Activated naive CD8-positive, alpha-beta T cell treated with anti-CD3 and anti-CD28 coated beads, Interleukin-2, amount 10 ng/mL, durations not matched to agents 7 days and 5 days (primary cell): Measurements from ENCODE around the gene VWA2. TPM values are rescaled to one million over a fixed set of nuclear protein-coding genes. Genes with fewer than 3 reads are reported as not detected.
"Not testable (repeated sequence)": the region's sequence is repeated elsewhere in the genome, so short reads cannot be mapped to it uniquely, and the experiment has no call there.

Experiments
- ATAC-seq: fragments of 150-1000 bp; cut with Tn5 transposase; one replicate; pipeline ENCODE4 v1.10.0; 2021; ENCODE audit warnings: low read depth, moderate library complexity
- POLR2A ChIA-PET: fragments of 350-600 bp; sonication (Branson Sonifier 250); formaldehyde crosslinking; loops from one replicate; lab custom pipeline; 2021; ENCODE audit warnings: antibody characterized with exemption; lab: Charles Lee
- DNase-seq: peaks from one replicate; pipeline ENCODE4 v3.0.0; 2021
- H3K27ac Mint-ChIP-seq: one replicate; pipeline ENCODE4 v1.8.0; 2022; ENCODE audit warnings: mild to moderate bottlenecking, mixed read lengths
- H3K27me3 Mint-ChIP-seq: one replicate; pipeline ENCODE4 v1.8.0; 2022; ENCODE audit warnings: mild to moderate bottlenecking, moderate library complexity, mixed read lengths
- H3K36me3 Mint-ChIP-seq: one replicate; pipeline ENCODE4 v1.8.0; 2021; ENCODE audit warnings: mild to moderate bottlenecking, mixed read lengths
- H3K4me1 Mint-ChIP-seq: one replicate; pipeline ENCODE4 v1.8.0; 2021; ENCODE audit warnings: mixed read lengths
- H3K4me3 Mint-ChIP-seq: one replicate; pipeline ENCODE4 v1.8.0; 2022; ENCODE audit warnings: mild to moderate bottlenecking, moderate library complexity, mixed read lengths
- H3K9me3 Mint-ChIP-seq: one replicate; pipeline ENCODE4 v1.8.0; 2021; ENCODE audit warnings: mixed read lengths
- total RNA-seq, 2 experiments: library from RNA; stranded (reverse); gene quantifications; one replicate each; pipeline ENCODE4 v1.2.3, GENCODE V29; 2021

VWA2 gene
- total RNA-seq, 2 experiments from 2014 or later = not detected

DNA sequence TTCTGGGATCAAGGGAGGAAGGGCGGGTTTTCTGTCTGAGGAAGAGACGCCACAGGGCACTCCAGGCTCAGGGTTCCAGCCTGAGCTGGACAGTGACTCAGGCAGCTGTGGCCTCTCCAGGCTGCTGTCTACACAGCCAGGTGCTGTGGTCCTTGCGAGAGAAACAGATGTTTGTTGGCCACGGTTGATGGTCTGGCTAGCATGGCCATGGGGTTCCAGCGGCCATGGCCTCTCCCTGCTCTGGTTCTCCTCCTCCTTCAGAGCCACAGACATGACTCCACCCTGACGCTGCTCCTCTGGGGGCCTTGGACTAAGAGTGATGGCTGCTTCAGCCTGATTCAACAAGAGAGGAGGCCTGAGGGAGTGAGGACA, 89.4 kb downstream of the VWA2 start:
- H3K4me1 Mint-ChIP-seq = peaks cover 6% of the 10 kb centered on the region

DNA sequence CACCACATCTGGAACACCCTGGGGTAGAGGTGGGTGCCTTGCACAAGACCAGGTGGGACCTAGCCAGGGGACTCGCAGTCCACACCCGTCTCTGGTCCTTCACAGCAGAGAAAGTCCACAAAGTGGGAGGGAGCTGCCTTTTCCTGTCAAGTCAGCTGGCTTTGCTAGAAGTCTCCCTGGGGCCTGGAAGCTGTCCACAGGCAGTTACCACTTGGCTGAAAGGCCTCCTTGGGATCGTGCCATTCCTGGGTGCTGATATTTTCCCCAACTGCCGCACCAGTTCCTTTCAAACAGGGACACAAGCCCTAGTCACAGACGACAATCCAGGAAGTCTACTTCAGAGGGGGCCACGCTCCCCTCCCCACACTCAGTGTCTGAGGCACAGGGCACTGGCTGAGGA, 89.8 kb downstream of the VWA2 start:
- H3K9me3 Mint-ChIP-seq = no peaks in the 10 kb centered on the region
- ATAC-seq (no peak), DNase-seq (no peak)
- no peaks in the 10 kb centered on the region for H3K27me3 Mint-ChIP-seq
- H3K36me3 Mint-ChIP-seq = no peaks in the 10 kb centered on the region
- no peak overlapping the region for H3K27ac Mint-ChIP-seq
- no peak overlapping the region for H3K4me3 Mint-ChIP-seq
- POLR2A ChIA-PET = no interaction called here
- peaks cover 8% of the 10 kb centered on the region for H3K4me1 Mint-ChIP-seq

More for the DNA sequence above, 89.4 kb downstream of the VWA2 start:
- Mint-ChIP-seq H3K27ac (no peak overlapping the region), H3K9me3 (no peaks in the 10 kb centered on the region), H3K27me3 (no peaks in the 10 kb centered on the region), H3K36me3 (no peaks in the 10 kb centered on the region), H3K4me3 (no peak overlapping the region)
- DNase-seq = no peak
- no peak for ATAC-seq
- POLR2A ChIA-PET = no interaction called here

DNA sequence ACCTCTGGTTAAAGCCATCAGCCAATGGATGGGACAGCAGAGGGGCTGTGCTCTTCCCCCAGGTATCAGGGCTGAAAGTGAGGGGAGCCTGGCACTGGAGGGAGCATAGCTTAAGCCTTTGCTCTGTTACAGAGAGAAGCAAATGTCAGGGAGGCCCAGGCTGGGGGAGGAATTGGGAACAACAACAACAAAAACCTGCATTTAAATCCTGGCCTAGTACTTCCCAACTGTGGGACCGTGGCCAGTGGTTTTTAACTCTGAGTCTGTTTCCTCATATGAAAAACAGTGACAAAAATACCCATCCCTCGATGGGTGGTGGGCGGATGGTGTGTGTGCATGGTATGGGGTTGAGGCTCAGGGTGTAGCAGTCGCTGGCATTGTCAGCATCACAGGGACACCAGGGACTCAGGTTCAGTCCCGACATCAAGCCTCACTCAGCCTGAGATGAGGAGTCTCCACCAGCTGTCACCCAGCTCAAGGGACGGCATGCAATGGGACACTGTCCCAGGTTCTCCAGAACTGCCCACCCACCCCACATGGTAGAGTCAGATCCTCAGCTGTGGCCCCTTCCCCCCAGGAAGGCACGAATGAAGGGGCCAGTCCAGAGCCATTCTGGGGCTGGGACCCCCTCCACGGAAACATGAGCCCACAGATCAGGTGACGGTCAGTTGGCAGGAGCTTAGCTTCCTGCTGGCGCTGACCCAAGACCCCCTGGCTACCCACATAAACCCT, 90.7 kb downstream of the VWA2 start:
- no peak for DNase-seq
- no peak overlapping the region for H3K27ac Mint-ChIP-seq
- H3K4me3 Mint-ChIP-seq = no peak overlapping the region
- POLR2A ChIA-PET = no interaction called here
- no peaks in the 10 kb centered on the region for H3K27me3 Mint-ChIP-seq
- no peaks in the 10 kb centered on the region for H3K36me3 Mint-ChIP-seq
- ATAC-seq = no peak
- peaks cover 16% of the 10 kb centered on the region for H3K4me1 Mint-ChIP-seq
- no peaks in the 10 kb centered on the region for H3K9me3 Mint-ChIP-seq

DNA sequence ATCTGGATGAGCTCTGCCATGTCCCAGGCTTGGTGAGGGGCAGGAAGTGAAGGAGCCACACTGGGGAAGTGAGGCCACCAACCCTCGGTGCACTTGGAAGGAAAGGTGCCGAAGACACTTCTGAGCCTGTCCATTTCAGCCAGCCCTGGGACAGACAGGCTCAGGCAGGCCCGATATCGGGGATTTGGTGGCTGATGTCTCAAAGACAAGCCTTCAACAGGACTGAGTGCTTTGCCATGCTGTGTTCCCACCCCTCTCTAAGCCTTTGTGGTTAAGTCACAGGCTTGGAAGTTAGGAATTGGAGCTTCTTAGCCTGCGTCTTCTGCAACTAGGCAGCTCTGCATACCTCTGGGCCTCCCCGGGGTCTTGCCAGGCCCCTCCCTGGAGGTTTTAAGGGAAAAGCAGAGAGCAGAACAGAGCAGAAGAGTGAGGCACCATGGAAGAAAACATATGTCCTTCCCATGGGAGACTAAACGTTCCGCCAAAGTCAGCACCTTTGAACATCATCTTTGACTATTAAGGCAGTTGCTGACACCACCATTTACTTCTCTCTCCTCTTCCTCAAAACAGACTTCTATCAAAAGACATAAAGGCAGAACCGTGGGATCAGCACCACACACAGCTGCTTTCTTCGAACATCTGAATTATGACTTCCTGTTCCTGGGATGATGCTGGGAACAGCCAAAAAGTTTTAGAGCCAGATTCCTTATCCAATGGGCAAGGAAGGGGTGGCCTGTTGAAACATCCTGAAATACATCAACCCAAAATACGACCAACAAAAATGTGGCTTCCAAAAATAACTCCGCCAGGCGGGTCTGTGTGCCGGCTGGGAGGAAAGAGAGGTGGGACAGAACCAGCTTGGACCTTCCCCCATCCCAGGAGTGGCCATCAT, 93.5 kb downstream of the VWA2 start:
- Mint-ChIP-seq H3K27me3 (no peaks in the 10 kb centered on the region), H3K36me3 (no peaks in the 10 kb centered on the region), H3K4me1 (peaks cover 28% of the 10 kb centered on the region), H3K27ac (no peak overlapping the region), H3K4me3 (no peak overlapping the region), H3K9me3 (no peaks in the 10 kb centered on the region)
- no peak for ATAC-seq
- POLR2A ChIA-PET = no interaction called here
- DNase-seq = no peak

DNA sequence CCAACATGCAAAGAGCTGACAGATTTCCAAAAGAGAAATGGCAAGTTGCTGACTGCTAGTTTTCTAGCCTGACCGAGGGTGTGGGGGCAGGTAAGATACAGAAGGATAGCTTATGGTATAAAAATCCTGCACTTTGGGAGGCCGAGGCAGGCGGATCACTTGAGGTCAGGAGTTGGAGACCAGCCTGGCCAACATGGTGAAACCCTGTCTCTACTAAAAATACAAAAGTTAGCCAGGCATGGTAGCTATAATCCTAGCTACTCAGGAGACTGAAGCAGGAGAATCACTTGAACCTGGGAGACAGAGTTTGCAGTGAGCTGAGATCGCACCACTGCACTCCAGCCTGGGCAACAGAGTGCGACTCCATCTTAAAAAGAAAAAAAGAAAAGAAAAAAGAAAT, 94.4 kb downstream of the VWA2 start:
- POLR2A ChIA-PET, H3K27ac Mint-ChIP-seq, H3K27me3 Mint-ChIP-seq, DNase-seq, H3K4me3 Mint-ChIP-seq, H3K9me3 Mint-ChIP-seq, ATAC-seq, H3K36me3 Mint-ChIP-seq: not testable (repeated sequence)
- H3K4me1 Mint-ChIP-seq = peaks cover 31% of the 10 kb centered on the region

DNA sequence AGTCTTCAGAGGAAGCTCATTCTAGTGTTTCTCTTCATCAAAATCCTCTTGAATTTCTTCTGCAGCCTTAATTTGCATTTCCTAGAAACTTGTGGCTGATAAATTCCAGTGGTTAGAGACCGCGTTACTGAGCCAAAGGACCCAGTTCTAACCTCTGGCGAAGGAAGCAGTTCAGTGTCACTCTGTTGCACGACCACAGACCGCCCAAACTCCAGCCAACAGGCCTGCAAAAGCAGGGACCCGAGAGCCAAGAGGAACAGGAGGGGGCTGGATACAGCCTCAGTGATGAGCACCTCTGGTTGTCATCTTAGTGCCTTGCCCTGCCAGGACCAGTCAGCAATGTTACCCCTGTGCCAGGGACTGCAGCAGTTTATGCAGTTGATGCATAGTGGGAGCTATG, 95.2 kb downstream of the VWA2 start:
- Mint-ChIP-seq H3K27me3 (no peaks in the 10 kb centered on the region), H3K27ac (no peak overlapping the region), H3K4me1 (peaks cover 31% of the 10 kb centered on the region), H3K36me3 (no peaks in the 10 kb centered on the region), H3K4me3 (peak overlapping the region; percentile 41), H3K9me3 (no peaks in the 10 kb centered on the region)
- DNase-seq = no peak
- POLR2A ChIA-PET = no interaction called here
- ATAC-seq = peak; percentile 33

DNA sequence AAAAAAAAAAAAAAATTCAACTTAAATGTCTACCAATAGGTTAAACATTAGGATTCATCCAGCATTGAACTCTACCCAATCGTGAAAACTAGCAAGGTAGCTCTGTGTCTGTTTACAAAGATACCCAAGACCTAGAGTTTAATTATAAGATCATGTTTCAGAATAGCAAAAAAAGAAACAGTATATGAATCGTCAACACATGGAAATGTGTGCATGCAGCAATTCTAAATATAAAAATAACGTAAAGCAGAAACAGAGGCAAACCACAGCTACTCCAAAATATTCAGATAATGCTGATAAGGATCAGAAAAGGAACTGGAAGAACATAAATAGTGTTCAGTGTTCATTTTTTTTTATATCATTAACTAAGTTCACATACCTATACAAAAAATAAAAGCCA, 96.6 kb downstream of the VWA2 start:
- no peak for DNase-seq
- H3K36me3 Mint-ChIP-seq = no peaks in the 10 kb centered on the region
- POLR2A ChIA-PET = no interaction called here
- H3K4me3 Mint-ChIP-seq = no peak overlapping the region
- no peak for ATAC-seq
- no peaks in the 10 kb centered on the region for H3K9me3 Mint-ChIP-seq
- peaks cover 30% of the 10 kb centered on the region for H3K4me1 Mint-ChIP-seq
- no peaks in the 10 kb centered on the region for H3K27me3 Mint-ChIP-seq
- no peak overlapping the region for H3K27ac Mint-ChIP-seq

DNA sequence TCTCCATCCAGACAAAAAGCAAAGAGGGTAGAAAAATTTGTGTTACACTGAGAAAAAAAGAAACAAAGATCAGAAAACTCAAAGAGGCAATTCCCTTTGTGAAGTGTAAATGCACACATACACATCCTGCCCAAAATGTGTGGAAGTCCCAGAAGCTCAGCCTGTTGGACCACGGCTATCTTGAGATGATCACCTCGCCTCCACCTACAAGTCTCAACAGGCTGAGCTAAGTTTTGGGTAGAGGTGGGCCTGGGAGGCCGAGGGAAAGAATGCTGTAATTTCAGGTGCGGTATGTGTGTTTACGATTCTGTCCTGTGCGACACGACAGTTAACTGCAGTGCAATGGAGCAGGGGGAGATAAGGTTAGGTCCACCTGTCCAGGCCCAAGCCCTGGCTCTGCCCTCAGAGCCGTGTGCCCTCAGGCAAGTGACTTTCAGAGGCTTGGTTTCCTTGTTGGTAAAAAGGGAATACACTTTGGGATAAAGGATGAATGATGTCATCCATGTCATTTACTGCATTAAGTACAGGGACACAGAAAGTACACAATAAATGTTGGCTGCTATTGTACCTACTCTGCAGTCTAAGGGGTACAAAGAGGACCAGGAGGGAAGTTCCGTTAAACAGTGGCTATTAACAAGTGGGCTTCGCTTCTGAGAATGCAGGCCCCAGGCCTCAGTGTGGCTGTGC, 97.9 kb downstream of the VWA2 start:
- Mint-ChIP-seq H3K4me1 (peaks cover 30% of the 10 kb centered on the region), H3K27ac (no peak overlapping the region), H3K9me3 (no peaks in the 10 kb centered on the region), H3K4me3 (no peak overlapping the region), H3K36me3 (no peaks in the 10 kb centered on the region), H3K27me3 (no peaks in the 10 kb centered on the region)
- ATAC-seq (no peak), DNase-seq (no peak)
- POLR2A ChIA-PET = no interaction called here

DNA sequence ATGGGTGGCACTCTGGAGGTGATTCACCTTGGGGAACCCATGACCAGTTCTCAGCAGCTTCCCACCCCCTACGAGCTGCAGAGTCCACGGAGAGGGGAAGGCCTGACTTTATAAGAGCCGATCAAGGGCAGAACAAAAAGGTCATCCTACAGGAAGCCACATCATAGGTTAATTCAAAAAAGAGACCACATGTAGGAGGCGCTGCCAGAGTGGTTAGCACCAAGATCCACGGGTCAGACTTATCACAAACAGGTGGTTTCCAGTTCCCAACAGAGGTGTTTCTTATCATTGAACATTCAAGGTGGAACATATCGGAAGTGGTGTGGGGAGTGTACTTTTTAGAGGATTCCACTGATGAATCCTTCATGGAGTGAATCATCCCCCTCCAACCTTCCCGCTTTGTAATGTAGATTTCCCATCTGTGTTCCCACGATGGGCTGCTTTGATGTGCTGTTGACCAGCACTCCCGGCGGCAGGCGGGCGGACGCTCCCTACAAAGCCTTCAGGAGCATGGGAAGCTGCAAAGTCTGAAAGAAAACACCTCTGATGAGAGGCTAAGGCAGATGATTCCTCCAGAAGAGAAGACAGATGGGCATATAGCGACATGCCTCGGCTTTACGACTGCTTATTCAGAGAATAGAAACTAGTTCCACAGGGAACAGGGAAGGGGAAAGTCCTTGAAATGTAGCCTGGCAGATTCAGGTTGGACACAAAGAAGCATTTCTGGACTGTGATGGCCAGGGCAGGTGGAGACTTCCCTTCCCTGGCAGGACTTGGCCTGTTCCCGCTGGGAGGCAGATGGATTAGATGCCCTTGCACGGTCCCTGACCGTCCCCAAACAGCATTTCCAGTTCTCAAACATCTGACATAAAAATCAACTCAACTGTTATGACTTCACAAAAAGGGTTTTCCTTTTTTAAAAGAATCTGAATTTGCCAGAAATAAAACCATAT, 98.7 kb downstream of the VWA2 start:
- no peak overlapping the region for H3K27ac Mint-ChIP-seq

DNA sequence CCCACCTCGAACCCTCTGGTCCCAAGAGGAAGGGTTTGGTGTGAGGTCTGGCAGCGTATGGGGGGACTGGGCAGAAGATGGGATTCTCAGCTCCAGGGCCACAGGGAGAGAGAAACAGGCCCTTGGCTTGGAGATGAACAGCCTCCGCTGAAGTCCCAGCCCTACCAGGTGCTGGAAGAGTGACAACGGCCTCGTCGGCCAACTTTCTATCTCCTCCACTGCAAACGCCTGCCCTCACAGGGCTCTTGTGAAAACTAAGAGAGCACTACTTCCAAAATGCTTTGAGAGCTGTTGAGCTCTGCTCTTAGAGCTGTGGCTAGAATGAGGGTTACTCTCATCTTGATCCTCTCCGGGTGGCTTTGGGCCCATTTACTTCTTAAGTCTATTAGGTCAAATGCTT, 101.8 kb downstream of the VWA2 start:
- peaks cover 14% of the 10 kb centered on the region for H3K4me1 Mint-ChIP-seq
- no peak overlapping the region for H3K27ac Mint-ChIP-seq
- ATAC-seq = no peak

More for the DNA sequence above, 98.7 kb downstream of the VWA2 start:
- DNase-seq (no peak), ATAC-seq (peak; percentile 48)
- Mint-ChIP-seq H3K9me3 (no peaks in the 10 kb centered on the region), H3K36me3 (no peaks in the 10 kb centered on the region), H3K4me1 (peaks cover 30% of the 10 kb centered on the region), H3K4me3 (no peak overlapping the region), H3K27me3 (no peaks in the 10 kb centered on the region)
- POLR2A ChIA-PET = no interaction called here

More for the DNA sequence above, 101.8 kb downstream of the VWA2 start:
- H3K4me3 Mint-ChIP-seq = no peak overlapping the region
- POLR2A ChIA-PET = no interaction called here
- H3K27me3 Mint-ChIP-seq = no peaks in the 10 kb centered on the region
- no peaks in the 10 kb centered on the region for H3K36me3 Mint-ChIP-seq
- H3K9me3 Mint-ChIP-seq = no peaks in the 10 kb centered on the region
- no peak for DNase-seq
